Measurements from ENCODE around the gene ZNF273.
"Not testable (repeated sequence)": the region's sequence is repeated elsewhere in the genome, so short reads cannot be mapped to it uniquely, and the experiment has no call there.

Gene ZNF273

GRCh38 chr7:64902806-64903721 is at the start of gene ZNF273:
Gene ZNF273 (plus strand): TSS chr7:64903273. CDS start chr7:64903318, 45 bp downstream.
- DNase-seq = peak; percentile 87

GRCh38 chr7:64853679-64854078 is 49.4 kb upstream of the ZNF273 start:
- no peak for DNase-seq

GRCh38 chr7:64854969-64855368 is 48.1 kb upstream of the ZNF273 start:
- no peak for DNase-seq

DNA sequence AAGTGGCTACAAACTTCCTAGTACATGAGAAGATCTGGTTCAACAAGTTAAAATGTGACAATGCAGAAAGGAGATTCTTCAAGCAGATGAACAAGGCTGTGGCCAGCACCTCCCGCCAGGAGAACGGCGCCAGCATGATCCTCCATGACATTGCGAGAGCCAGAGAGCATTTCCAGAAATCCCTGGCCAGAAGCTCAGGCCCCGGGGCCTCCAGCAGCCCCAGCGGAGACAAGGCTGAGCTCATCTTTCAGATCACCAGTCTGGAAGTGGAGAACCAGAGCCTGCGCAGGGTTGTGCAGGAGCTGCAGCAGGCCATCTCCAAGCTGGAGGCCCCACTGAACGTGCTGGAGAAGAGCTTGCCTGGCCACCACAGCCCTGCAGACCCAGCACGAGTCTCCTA is 40.1 kb upstream of the ZNF273 start:
- no peak for DNase-seq

DNA sequence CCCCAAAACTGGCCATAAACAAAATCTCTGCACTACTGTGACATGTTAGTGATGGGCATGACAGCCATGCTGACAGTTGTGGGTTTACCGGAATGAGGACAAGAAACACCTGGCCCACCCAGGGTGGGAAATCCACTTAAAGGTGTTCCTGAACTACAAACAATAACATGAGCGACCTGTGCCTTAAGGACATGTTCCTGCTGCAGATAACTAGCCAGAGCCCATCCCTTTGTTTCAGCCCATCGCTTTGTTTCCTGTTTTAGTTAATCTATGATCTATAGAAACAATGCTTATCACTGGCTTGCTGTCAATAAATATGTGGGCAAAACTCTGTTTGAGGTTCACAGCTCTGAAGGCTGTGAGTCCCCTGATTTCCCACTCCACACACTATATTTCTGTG is 39.5 kb upstream of the ZNF273 start:
- DNase-seq = not testable (repeated sequence)

DNA sequence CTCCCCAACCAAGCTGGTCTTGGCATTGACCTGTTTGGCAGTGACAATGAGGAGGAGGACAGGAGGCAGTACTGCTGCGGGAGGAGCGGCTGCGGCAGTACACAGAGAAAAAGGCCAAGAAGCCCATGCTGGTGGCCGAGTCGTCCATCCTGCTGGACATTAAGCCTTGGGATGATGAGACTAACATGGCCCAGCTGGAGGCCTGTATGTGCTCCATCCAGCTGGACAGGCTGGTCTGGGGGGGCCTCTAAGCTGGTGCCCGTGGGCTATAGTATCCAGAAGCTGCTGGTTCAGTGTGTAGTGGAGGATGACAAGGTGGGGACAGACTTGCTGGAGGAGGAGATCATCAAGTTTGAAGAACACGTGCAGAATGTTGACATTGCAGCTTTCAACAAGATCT is 39.1 kb upstream of the ZNF273 start:
- DNase-seq = no peak

DNA sequence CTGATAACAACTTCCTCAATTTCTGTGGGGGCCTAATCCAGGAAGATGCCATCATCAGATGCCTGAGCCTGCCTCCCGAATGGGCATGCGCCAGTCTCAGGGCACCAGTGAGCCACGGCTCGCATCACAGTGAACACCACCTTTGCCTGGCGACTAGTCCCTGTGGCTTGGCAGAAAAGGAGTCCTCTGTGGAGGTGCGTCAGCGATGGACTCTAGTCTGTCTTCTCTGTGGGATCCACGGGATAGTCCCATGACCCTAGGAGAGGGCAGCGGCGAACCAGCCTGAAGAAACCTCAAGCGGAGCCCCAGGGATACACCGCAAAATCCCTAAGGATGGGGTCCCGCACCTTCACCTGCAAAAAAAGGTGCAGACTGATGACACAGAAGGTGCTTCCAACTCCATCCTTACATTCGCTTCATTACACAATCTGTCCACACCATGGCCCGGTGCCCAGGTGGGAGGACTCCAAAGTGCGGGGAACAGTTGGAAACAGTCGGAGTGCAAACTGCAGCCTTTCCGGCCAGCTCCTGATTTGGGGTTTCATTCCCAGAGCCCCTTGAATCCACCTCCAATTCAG is 35.1 kb upstream of the ZNF273 start:
- no peak for DNase-seq

- no peak for DNase-seq
Measured at GRCh38 chr7:64868499-64868898, 34.6 kb upstream of the ZNF273 start.

DNA sequence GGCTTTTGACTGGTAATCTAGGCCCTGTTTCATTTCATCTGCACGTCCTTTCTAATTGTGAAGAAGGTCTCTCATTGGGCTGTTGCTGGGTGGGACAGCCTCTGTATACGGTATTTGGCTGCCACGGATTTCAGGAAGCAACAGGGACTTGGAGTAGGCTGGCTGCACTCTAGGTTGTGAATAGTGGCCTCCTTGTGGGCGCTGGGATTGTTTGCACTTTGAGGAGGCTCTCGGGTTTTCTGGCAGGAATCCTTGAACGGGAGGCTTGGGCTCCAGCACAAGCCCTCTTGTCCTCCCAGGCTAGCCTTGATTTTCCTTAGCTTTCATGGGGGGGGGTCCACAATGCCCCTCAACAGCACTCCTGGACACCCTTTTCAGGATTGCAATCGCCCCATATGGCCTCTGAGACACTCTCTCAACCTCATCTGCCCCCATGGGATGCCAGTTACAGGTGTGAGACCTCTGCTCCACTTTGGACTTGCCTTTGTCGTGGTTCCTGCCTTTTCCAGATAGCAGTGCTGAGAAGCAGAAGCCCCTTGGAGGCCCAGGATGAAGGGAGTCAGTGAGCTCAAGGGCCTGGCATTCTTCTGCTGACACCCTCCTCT is 33.9 kb upstream of the ZNF273 start:
- no peak for DNase-seq

GRCh38 chr7:64869912-64870562 is 33.0 kb upstream of the ZNF273 start:
- DNase-seq = no peak

DNA sequence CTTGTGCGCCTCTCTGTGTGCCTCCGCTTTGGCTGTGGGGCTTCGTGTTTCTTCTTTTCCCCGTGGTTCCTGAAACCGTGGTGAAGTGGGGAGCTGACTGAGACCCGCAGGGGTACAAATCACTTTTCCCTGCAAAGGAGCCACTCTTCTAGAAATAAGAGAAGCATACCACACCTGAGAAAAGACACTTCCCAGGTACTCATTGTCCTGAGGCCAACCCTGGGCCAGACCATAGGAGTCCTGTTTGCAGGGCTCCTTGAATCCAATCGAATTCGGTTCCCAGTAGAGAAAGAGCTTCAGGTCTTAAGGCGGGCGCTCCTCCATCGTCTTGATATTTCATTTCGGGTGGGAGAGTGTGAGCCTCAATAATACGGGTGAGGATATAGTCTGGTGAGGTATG is 32.4 kb upstream of the ZNF273 start:
- DNase-seq = no peak

- no peak for DNase-seq
Measured at GRCh38 chr7:64871761-64872160, 31.3 kb upstream of the ZNF273 start.

DNA sequence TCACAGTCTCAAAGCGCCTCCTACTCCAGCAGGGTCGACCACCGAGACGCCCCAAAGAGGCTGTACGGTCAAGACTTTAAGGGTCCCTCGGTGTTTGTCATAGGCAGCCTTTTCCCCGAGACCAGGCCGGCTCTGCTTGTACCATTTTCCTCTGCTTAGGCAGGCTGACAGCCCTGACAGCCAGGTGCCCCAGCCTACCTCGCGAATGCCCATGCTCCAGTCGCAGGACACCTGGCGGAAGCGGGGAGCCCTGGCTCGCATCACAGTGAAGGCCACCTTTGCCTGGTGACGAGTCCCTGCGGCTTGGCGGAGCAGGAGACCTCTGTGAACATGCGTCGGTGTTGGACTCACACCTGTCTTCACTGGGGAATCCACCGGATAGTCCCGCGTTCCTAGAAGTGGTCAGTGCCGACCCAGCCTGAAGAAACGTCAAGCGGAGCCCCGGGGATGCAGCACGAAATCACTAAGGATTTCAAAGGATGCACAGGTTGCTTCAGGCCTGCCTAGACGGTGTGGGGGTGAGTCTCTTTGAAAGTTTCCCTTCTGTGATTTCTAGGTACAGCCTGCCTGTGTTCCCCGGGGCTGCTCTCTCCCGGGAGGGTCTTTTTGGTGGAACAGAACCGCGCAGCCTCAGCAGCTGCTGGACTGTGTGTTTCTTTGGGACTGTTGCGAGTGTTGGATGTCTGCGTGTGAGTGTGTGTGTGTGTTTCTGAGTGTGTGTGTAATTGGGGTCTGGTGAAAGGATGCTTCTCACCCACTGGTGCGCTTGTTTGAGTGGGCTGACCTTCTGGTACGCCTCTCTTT is 30.5 kb upstream of the ZNF273 start:
- DNase-seq = no peak

- no peak for DNase-seq
Measured at GRCh38 chr7:64873155-64873500, 29.9 kb upstream of the ZNF273 start.

GRCh38 chr7:64873517-64873916 is 29.6 kb upstream of the ZNF273 start:
- DNase-seq = no peak

DNA sequence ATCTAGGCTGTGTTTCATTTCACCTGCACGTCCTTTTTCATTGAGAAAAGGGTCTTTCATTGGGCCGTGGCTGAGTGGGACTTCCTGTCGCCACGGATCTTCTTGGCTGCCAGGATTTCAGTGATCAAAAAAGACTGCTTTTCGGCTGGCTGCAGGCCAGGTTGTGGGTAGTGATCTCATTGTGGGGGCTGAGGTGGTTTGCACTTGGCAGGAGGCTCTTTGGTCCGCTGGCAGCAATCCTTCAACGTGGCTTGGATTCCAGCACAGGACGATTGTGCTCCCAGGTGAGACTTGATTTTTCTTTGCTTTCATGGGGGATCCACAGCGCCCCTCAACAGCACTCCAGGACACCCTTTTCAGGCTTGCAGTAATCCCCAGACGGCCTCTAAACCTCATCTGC is 29.0 kb upstream of the ZNF273 start:
- DNase-seq = no peak

- DNase-seq = no peak
Measured at GRCh38 chr7:64874562-64875250, 28.4 kb upstream of the ZNF273 start.

- DNase-seq = no peak
Measured at GRCh38 chr7:64875258-64875657, 27.8 kb upstream of the ZNF273 start.

DNA sequence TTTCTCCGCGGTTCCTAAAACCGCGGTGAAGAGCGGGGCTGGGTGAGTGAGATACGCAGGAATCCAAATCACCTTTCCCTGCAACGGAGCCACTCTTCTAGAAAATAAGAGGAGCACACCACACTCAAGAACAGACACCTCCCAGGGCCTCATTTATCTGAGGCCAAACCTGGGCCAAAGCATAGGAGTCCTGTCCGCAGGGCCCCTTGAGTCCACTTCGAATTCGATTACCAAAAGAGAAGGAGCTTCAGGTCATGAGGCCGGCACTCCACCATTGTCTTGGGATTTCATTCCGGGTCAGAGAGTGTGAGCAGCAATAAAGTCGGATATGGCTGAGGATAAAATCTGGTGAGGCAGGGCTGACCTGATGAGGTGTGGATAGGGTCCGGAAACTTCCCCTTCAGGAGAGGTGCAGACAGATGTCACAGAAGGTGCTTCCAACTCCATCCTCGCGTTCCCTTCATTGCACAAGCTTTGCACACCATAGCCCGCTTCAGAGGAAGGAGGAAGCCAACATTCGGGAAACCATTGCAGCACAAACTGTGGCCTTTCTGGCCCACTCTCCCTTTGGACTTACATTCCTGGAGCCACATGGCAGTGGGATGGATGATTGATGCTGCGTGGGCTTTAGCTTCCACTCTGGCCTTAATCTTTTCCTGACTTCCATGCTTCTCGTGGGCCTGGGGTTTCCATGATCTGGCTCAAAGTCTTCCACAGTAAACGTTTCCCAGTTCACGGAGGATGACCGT is 27.2 kb upstream of the ZNF273 start:
- DNase-seq = no peak

DNA sequence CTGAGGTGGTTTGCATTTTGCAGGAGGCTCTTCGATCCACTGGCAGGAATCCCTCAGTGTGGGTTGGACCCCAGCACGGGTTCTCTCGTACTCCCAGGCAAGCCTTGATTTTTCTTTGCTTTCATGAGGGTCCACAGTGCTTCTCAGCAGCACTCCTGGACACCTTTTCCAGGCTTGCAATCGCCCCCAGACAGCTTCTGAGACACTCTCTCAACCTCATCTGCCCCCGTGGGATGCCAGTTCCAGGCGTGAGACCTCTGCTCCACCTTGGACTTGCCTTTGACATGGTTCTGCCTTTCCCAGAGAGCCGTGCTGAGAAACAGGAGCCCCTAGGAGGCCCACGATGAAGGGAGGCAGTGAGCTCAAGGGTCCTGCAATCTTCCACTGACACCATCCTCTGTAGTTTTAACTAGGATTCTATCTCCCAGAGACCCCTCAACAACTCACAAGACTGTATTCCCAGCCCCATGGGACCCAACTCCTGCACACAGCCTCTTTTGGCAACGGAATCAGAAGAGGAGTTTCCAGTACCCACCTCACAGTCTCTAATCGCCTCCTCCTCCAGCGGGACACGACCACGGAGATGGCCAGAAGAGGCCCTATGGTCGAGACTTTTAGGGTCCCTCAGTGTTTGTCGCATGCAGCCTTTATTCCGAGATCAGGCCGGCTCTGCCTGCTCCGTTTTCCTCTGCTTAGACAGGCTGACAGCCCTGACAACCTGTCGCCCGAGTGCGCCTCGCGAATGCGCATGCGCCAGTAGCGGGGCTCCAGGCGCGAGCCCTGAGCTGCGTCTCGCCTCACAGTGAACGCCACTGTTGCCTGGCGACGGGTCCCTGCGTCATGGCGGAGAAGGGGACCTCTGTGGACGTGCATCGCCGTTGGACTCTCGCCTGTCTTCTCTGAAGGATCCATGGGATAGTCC is 26.0 kb upstream of the ZNF273 start:
- no peak for DNase-seq
